HEK293 (cell line): ENCODE results near the gene MYO5B.

Experiments
- CTCF ChIA-PET: fragments of 350-600 bp; formaldehyde crosslinking; extraction: SDS; loops from one replicate; lab custom pipeline; 2021; ENCODE audit warnings: antibody characterized with exemption; lab: Yijun Ruan, JAX
- POLR2A ChIA-PET: fragments of 300-600 bp; formaldehyde crosslinking; extraction: SDS; loops from one replicate; lab custom pipeline; 2020; ENCODE audit warnings: antibody characterized with exemption, inconsistent platforms; lab: Yijun Ruan, JAX
- H3K27ac ChIP-seq: fragments of 200-500 bp; sonication (Bioruptor generic); 2 replicates; pipeline ENCODE4 v1.5.1; 2014; ENCODE audit warnings: low read depth, low read length, control low read depth, inconsistent platforms; ENCODE audit errors: extremely low read depth
- H3K36me3 ChIP-seq, 2 experiments: fragments of 200-500 bp in 1 of 2; sonication (Bioruptor generic) in 1 of 2; 1 replicate in 1 of 2; 2 replicates in 1 of 2; pipeline ENCODE4 v1.5.1; 2014 to 2017; ENCODE audit warnings: inconsistent platforms in 2 of 2, low read length in 2 of 2; ENCODE audit not compliant: control insufficient read depth in 2 of 2, insufficient read depth in 1 of 2
- H3K4me1 ChIP-seq: fragments of 200-500 bp; sonication (Bioruptor generic); 2 replicates; pipeline ENCODE4 v1.5.1; 2014; ENCODE audit warnings: mild to moderate bottlenecking, low read length, inconsistent platforms; ENCODE audit not compliant: control insufficient read depth, insufficient read depth
- H3K4me3 ChIP-seq: 2 replicates; pipeline ENCODE4 v1.5.1; 2011; ENCODE audit warnings: low read depth, mild to moderate bottlenecking, control low read depth, low read length, moderate library complexity
- H3K9me3 ChIP-seq: fragments of 200-500 bp; sonication (Bioruptor generic); 2 replicates; pipeline ENCODE4 v1.5.1; 2014; ENCODE audit warnings: low read depth, low read length, inconsistent platforms; ENCODE audit not compliant: control insufficient read depth, insufficient read depth
- MEIS1 ChIP-seq: sonication (generic); formaldehyde crosslinking; IDR thresholded peaks from 2 replicates; pipeline ENCODE4 v1.8.1; 2022; ENCODE audit warnings: missing genetic modification reagents, mild to moderate bottlenecking, borderline replicate concordance
- MYNN ChIP-seq: fragments of 450-650 bp; formaldehyde crosslinking; IDR thresholded peaks from 2 replicates; pipeline ENCODE4 v1.5.1; 2016; ENCODE audit warnings: missing biosample characterization, missing genetic modification characterization, borderline replicate concordance
- SALL2 ChIP-seq: fragments of 450-650 bp; formaldehyde crosslinking; IDR thresholded peaks from 2 replicates; pipeline ENCODE4 v1.5.0; 2017; ENCODE audit warnings: missing biosample characterization, mild to moderate bottlenecking, missing genetic modification characterization, borderline replicate concordance
- SCRT2 ChIP-seq: fragments of 450-650 bp; formaldehyde crosslinking; IDR thresholded peaks from 2 replicates; pipeline ENCODE4 v1.5.1; 2016; ENCODE audit warnings: missing biosample characterization, missing genetic modification characterization
- ZBTB21 ChIP-seq: fragments of 450-650 bp; formaldehyde crosslinking; IDR thresholded peaks from 2 replicates; pipeline ENCODE4 v1.5.1; 2017; ENCODE audit warnings: missing biosample characterization, missing genetic modification characterization
- ZFP41 ChIP-seq: fragments of 450-650 bp; formaldehyde crosslinking; IDR thresholded peaks from 2 replicates; pipeline ENCODE4 v1.5.1; 2016; ENCODE audit warnings: missing biosample characterization, missing genetic modification characterization, borderline replicate concordance
- ZIC2 ChIP-seq: fragments of 450-650 bp; formaldehyde crosslinking; IDR thresholded peaks from 2 replicates; pipeline ENCODE4 v1.5.1; 2016; ENCODE audit warnings: missing biosample characterization, missing genetic modification characterization
- ZNF19 ChIP-seq: fragments of 450-650 bp; formaldehyde crosslinking; IDR thresholded peaks from 2 replicates; pipeline ENCODE4; 2016; ENCODE audit warnings: missing biosample characterization, missing genetic modification characterization, low read depth
- ZNF248 ChIP-seq: fragments of 450-650 bp; formaldehyde crosslinking; IDR thresholded peaks from 2 replicates; pipeline ENCODE4 v1.5.1; 2017; ENCODE audit warnings: missing biosample characterization, missing genetic modification characterization
- ZNF280C ChIP-seq: fragments of 450-650 bp; formaldehyde crosslinking; IDR thresholded peaks from 2 replicates; pipeline ENCODE4 v1.5.1; 2016; ENCODE audit warnings: missing biosample characterization, missing genetic modification characterization
- ZNF426 ChIP-seq: fragments of 450-650 bp; formaldehyde crosslinking; IDR thresholded peaks from 2 replicates; pipeline ENCODE4 v1.5.1; 2017; ENCODE audit warnings: missing biosample characterization, missing genetic modification characterization, mild to moderate bottlenecking, inconsistent platforms, moderate library complexity
- ZNF654 ChIP-seq: fragments of 450-650 bp; formaldehyde crosslinking; IDR thresholded peaks from 2 replicates; pipeline ENCODE4 v1.5.1; 2016; ENCODE audit warnings: low read depth, missing biosample characterization, missing genetic modification characterization
- ZNF677 ChIP-seq: fragments of 450-650 bp; IDR thresholded peaks from 2 replicates; pipeline ENCODE4 v1.5.0; 2018; ENCODE audit warnings: missing biosample characterization, mild to moderate bottlenecking, missing genetic modification characterization, moderate library complexity
- ZSCAN23 ChIP-seq: fragments of 450-650 bp; formaldehyde crosslinking; IDR thresholded peaks from 2 replicates; pipeline ENCODE4 v1.5.1; 2016; ENCODE audit warnings: missing biosample characterization, missing genetic modification characterization
- TF ChIP-seq, protein P1 (sequence below): fragments of 450-650 bp; IDR thresholded peaks from 2 replicates; pipeline ENCODE4 v1.5.1; 2018; ENCODE audit warnings: missing biosample characterization, mild to moderate bottlenecking, missing genetic modification characterization
- TF ChIP-seq, protein P2 (sequence below): fragments of 450-650 bp; formaldehyde crosslinking; IDR thresholded peaks from 2 replicates; pipeline ENCODE4 v1.5.1; 2016; ENCODE audit warnings: missing biosample characterization, missing genetic modification characterization
- TF ChIP-seq, protein P3 (sequence below): fragments of 450-650 bp; formaldehyde crosslinking; IDR thresholded peaks from 2 replicates; pipeline ENCODE4 v1.5.1; 2016; ENCODE audit warnings: missing biosample characterization, missing genetic modification characterization, low read depth

The MYO5B gene

DNA sequence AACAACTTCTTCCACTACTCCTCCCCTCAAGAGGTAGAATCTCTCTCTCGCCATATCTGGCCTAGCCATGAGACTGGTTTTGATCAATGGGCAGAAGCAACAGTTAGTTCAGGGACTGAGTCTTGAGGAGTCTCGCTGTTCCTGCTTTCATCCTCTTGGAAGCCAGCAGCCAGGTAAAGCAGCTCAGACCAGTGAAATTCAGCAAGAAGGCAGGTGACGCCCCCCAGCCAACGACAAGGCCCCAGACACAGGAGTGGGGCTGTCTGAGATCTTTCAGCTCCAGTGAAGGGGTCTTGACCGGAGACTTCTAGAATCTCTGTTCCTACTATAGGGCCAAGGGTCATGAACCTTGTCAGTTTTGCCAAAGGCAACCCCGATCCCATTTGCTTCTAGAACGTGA is 341.9 kb downstream of the MYO5B start:
- ChIA-PET CTCF (interaction anchor here (0.6 to 1.6 kb wide), 3 partner anchors 21 to 342 kb away, joined by 3 to 7 read pairs (median 3); no protein-coding TSS in a partner anchor), POLR2A (no interaction called here)
- Histone ChIP-seq H3K9me3 (no peaks in the 10 kb centered on the region), H3K36me3 (no peaks in the 10 kb centered on the region), H3K27ac (no peak overlapping the region), H3K4me3 (no peak overlapping the region), H3K4me1 (peaks cover 7% of the 10 kb centered on the region; the same call in 1 of the 2 replicates)
- TF ChIP-seq ZNF248 (tag by site-specific recombination) (no peak), ZBTB21 (tag by site-specific recombination) (no peak)
- TF ChIP-seq, protein P1, sequence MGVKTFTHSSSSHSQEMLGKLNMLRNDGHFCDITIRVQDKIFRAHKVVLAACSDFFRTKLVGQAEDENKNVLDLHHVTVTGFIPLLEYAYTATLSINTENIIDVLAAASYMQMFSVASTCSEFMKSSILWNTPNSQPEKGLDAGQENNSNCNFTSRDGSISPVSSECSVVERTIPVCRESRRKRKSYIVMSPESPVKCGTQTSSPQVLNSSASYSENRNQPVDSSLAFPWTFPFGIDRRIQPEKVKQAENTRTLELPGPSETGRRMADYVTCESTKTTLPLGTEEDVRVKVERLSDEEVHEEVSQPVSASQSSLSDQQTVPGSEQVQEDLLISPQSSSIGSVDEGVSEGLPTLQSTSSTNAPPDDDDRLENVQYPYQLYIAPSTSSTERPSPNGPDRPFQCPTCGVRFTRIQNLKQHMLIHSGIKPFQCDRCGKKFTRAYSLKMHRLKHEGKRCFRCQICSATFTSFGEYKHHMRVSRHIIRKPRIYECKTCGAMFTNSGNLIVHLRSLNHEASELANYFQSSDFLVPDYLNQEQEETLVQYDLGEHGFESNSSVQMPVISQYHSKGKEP (tag by site-specific recombination): no peak

- ChIA-PET CTCF (interaction anchor here (1.0 to 7.4 kb wide), 2 partner anchors 8 to 51 kb away, joined by 4 to 40 read pairs; no protein-coding TSS in a partner anchor), POLR2A (no interaction called here)
Measured at GRCh38 chr18:49851624-49852023, 343.3 kb downstream of the MYO5B start.

GRCh38 chr18:49850636-49851035 is 344.3 kb downstream of the MYO5B start:
- TF ChIP-seq, protein P2, sequence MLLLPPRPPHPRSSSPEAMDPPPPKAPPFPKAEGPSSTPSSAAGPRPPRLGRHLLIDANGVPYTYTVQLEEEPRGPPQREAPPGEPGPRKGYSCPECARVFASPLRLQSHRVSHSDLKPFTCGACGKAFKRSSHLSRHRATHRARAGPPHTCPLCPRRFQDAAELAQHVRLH (tag by site-specific recombination): no peak
- no peak for TF ChIP-seq ZNF426
- no peak for TF ChIP-seq MYNN
- TF ChIP-seq SCRT2: no peak
- TF ChIP-seq ZNF19 (tag by site-specific recombination): no peak
- TF ChIP-seq, protein P3, sequence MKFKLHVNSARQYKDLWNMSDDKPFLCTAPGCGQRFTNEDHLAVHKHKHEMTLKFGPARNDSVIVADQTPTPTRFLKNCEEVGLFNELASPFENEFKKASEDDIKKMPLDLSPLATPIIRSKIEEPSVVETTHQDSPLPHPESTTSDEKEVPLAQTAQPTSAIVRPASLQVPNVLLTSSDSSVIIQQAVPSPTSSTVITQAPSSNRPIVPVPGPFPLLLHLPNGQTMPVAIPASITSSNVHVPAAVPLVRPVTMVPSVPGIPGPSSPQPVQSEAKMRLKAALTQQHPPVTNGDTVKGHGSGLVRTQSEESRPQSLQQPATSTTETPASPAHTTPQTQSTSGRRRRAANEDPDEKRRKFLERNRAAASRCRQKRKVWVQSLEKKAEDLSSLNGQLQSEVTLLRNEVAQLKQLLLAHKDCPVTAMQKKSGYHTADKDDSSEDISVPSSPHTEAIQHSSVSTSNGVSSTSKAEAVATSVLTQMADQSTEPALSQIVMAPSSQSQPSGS: no peak
- TF ChIP-seq ZFP41 (tag by site-specific recombination): no peak
- TF ChIP-seq ZNF654 (tag by site-specific recombination): no peak
- no peak for TF ChIP-seq ZSCAN23
- TF ChIP-seq SALL2 (tag by site-specific recombination): no peak
- no peak for TF ChIP-seq ZNF677 (tag by site-specific recombination)
- no peak for TF ChIP-seq MEIS1
- CTCF ChIA-PET: interaction anchor here (0.7 to 7.4 kb wide), 4 partner anchors 9 to 340 kb away, joined by 3 to 40 read pairs (median 6); no protein-coding TSS in a partner anchor

More at GRCh38 chr18:49851624-49852023, 343.3 kb downstream of the MYO5B start:
- Histone ChIP-seq H3K36me3 (no peaks in the 10 kb centered on the region), H3K4me3 (no peak overlapping the region), H3K27ac (no peak overlapping the region), H3K4me1 (peaks cover 7% of the 10 kb centered on the region; the same call in 1 of the 2 replicates), H3K9me3 (no peaks in the 10 kb centered on the region)
- TF ChIP-seq ZIC2 (tag by site-specific recombination): peak; percentile 48; the same call in 1 of the 2 replicates
- no peak for TF ChIP-seq ZNF280C

More at GRCh38 chr18:49850636-49851035, 344.3 kb downstream of the MYO5B start:
- no peak overlapping the region for H3K4me3 ChIP-seq
- H3K9me3 ChIP-seq: no peaks in the 10 kb centered on the region
- POLR2A ChIA-PET: no interaction called here
- no peak overlapping the region for H3K27ac ChIP-seq
- H3K36me3 ChIP-seq: no peaks in the 10 kb centered on the region
- peaks cover 7% of the 10 kb centered on the region; the same call in 1 of the 2 replicates for H3K4me1 ChIP-seq
